Activated naive CD8-positive, alpha-beta T cell treated with anti-CD3 and anti-CD28 coated beads, Interleukin-2, amount 10 ng/mL, durations not matched to agents 7 days and 5 days (primary cell): ENCODE data around the gene PTK7. TPM values are rescaled to one million over a fixed set of nuclear protein-coding genes. Genes with fewer than 3 reads are reported as not detected.

Source experiments
- total RNA-seq, 2 experiments: library from RNA; stranded (reverse); gene quantifications; one replicate each; pipeline ENCODE4 v1.2.3, GENCODE V29; 2021

The PTK7 gene
- total RNA-seq, 2 experiments from 2014 or later, result 1.4 to 1.9 TPM

Other genes starting within 250 kb of the PTK7 start
- gene RPL7L1, start 196.7 kb upstream of the PTK7 start, total RNA-seq, result 10 to 100 TPM; 77.6 to 79.3 TPM
- gene PTCRA, start 160.3 kb upstream of the PTK7 start, total RNA-seq, result not detected
- 10 to 100 TPM; 90.8 to 91.4 TPM for gene CNPY3, start 146.8 kb upstream of the PTK7 start, total RNA-seq
- gene GNMT, start 115.6 kb upstream of the PTK7 start, total RNA-seq, result 1 to 10 TPM; 1.0 to 1.2 TPM
- gene PEX6, start 97.1 kb upstream of the PTK7 start, total RNA-seq, result 10 to 100 TPM; 27.1 to 27.6 TPM
- gene PPP2R5D, start 91.7 kb upstream of the PTK7 start, total RNA-seq, result 10 to 100 TPM; 54.7 to 58.8 TPM
- gene MEA1, start 62.4 kb upstream of the PTK7 start, total RNA-seq, result 10 to 100 TPM; 61.2 to 70.1 TPM
- 10 to 100 TPM; 69.4 to 69.9 TPM for gene KLHDC3, start 62.1 kb upstream of the PTK7 start, total RNA-seq
- 10 to 100 TPM; 63.8 to 65.6 TPM for gene RRP36, start 54.7 kb upstream of the PTK7 start, total RNA-seq
- 10 to 100 TPM; 10.2 to 12.7 TPM for gene CUL7, start 22.5 kb upstream of the PTK7 start, total RNA-seq
- 10 to 100 TPM; 50.1 to 65.2 TPM for gene MRPL2, start 16.9 kb upstream of the PTK7 start, total RNA-seq
- gene KLC4, start 16.7 kb upstream of the PTK7 start, total RNA-seq, result 10 to 100 TPM; 25.2 to 33.8 TPM
- 10 to 100 TPM; 34.4 to 36.0 TPM for gene SRF, start 95.0 kb downstream of the PTK7 start, total RNA-seq
- 10 to 100 TPM; 75.1 to 80.8 TPM for gene CUL9, start 105.9 kb downstream of the PTK7 start, total RNA-seq
- gene DNPH1, start 153.2 kb downstream of the PTK7 start, total RNA-seq, result 10 to 100 TPM; 42.2 to 43.7 TPM
- gene TTBK1, start 167.2 kb downstream of the PTK7 start, total RNA-seq, result not detected
- not detected for gene SLC22A7, start 221.9 kb downstream of the PTK7 start, total RNA-seq
- under 1 TPM; 0.47 to 0.62 TPM for gene CRIP3, start 232.5 kb downstream of the PTK7 start, total RNA-seq